B cell (primary cell): ENCODE data around the gene ZSWIM6.
"Not testable (repeated sequence)": the region's sequence is repeated elsewhere in the genome, so short reads cannot be mapped to it uniquely, and the experiment has no call there.

Source experiments
- CTCF ChIP-seq: fragments of 200-600 bp; IDR thresholded peaks from one replicate; pipeline ENCODE4 v1.8.0; 2022; ENCODE audit warnings: antibody characterized with exemption, mild to moderate bottlenecking
- EZH2 ChIP-seq: IDR thresholded peaks from 2 replicates; pipeline ENCODE4 v1.6.1; 2012; ENCODE audit warnings: borderline replicate concordance, low read depth, mild to moderate bottlenecking, moderate library complexity, low read length; ENCODE audit not compliant: insufficient read depth, poor library complexity, severe bottlenecking

GRCh38 chr5:61406497-61406896 lies 74.4 kb downstream of the ZSWIM6 start:
- TF ChIP-seq CTCF, EZH2: not testable (repeated sequence)
